Activated T-cell treated with anti-CD3 and anti-CD28 coated beads, Interleukin-2, amount 50 U/mL, for 72 hours (primary cell): ENCODE data around the gene SLC8A3. TPM values are rescaled to one million over a fixed set of nuclear protein-coding genes. Genes with fewer than 3 reads are reported as not detected.
"Not testable (repeated sequence)": the region's sequence is repeated elsewhere in the genome, so short reads cannot be mapped to it uniquely, and the experiment has no call there.

Experiments
- ATAC-seq, 2 donors: fragments of 150-1000 bp; cut with Tn5 transposase; replicated peaks in 1 of 2; 2 replicates each; pipeline ENCODE4 v1.10.0; 2021; ENCODE audit warnings: moderate library complexity in 2 of 2, mild to moderate bottlenecking in 1 of 2
- DNase-seq, 2 donors: peaks; one replicate each; pipeline ENCODE4 v3.0.0; 2021 to 2022; ENCODE audit warnings: mixed read lengths in 1 of 2
- H3K27ac Mint-ChIP-seq: one replicate; pipeline ENCODE4 v1.8.0; 2022; ENCODE audit warnings: mild to moderate bottlenecking, moderate library complexity, mixed read lengths
- H3K27me3 Mint-ChIP-seq: one replicate; pipeline ENCODE4 v1.8.0; 2022; ENCODE audit warnings: low read depth, mixed read lengths
- H3K36me3 Mint-ChIP-seq, 2 donors: one replicate each; pipeline ENCODE4 v1.8.0; 2022; ENCODE audit warnings: mixed read lengths in 2 of 2, mild to moderate bottlenecking in 1 of 2; ENCODE audit not compliant: insufficient read depth in 2 of 2
- H3K4me1 Mint-ChIP-seq: one replicate; pipeline ENCODE4 v1.8.0; 2022; ENCODE audit warnings: low read depth, mixed read lengths
- H3K4me3 Mint-ChIP-seq, 2 donors: one replicate each; pipeline ENCODE4 v1.8.0; 2022; ENCODE audit warnings: mild to moderate bottlenecking in 2 of 2, mixed read lengths in 2 of 2, moderate library complexity in 2 of 2
- H3K9me3 Mint-ChIP-seq, 2 donors: one replicate each; pipeline ENCODE4 v1.8.0; 2022; ENCODE audit warnings: mixed read lengths in 2 of 2
- total RNA-seq, 2 donors: library from RNA; stranded (reverse); gene quantifications; one replicate each; pipeline ENCODE4 v1.2.3, GENCODE V29; 2022

Gene SLC8A3, protein sequence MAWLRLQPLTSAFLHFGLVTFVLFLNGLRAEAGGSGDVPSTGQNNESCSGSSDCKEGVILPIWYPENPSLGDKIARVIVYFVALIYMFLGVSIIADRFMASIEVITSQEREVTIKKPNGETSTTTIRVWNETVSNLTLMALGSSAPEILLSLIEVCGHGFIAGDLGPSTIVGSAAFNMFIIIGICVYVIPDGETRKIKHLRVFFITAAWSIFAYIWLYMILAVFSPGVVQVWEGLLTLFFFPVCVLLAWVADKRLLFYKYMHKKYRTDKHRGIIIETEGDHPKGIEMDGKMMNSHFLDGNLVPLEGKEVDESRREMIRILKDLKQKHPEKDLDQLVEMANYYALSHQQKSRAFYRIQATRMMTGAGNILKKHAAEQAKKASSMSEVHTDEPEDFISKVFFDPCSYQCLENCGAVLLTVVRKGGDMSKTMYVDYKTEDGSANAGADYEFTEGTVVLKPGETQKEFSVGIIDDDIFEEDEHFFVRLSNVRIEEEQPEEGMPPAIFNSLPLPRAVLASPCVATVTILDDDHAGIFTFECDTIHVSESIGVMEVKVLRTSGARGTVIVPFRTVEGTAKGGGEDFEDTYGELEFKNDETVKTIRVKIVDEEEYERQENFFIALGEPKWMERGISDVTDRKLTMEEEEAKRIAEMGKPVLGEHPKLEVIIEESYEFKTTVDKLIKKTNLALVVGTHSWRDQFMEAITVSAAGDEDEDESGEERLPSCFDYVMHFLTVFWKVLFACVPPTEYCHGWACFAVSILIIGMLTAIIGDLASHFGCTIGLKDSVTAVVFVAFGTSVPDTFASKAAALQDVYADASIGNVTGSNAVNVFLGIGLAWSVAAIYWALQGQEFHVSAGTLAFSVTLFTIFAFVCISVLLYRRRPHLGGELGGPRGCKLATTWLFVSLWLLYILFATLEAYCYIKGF
- total RNA-seq: under 1 TPM; 0.55 to 0.93 TPM

GRCh38 chr14:70188659-70189455 lies at the start of gene SLC8A3:
Gene SLC8A3 (minus strand): TSS chr14:70188951. CDS start chr14:70168422, 20,529 bp downstream.
- peaks cover 20% of the 10 kb centered on the region for H3K4me1 Mint-ChIP-seq

DNA sequence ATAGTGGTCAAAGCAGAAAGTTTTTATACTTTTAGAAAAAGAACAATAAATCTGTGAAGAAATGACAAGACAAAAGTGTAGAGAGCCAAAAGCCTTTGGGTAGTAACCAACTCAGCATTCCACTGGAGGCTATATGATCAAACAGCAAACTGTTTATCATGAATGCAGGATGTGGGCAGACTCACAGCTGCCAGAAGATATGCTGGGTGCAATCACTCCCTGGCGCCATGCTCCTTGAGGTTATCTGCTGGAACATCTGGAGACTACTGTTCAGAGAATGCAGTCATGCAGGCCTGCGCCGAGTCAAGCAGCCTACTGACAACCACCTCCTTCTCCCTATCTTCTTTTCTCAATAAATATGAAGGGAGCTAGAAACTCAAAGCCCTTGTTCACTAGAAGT lies 49.0 kb upstream of the SLC8A3 start:
- Mint-ChIP-seq H3K27me3 (peaks cover 32% of the 10 kb centered on the region), H3K27ac (no peak overlapping the region), H3K36me3 (no peaks in the 10 kb centered on the region), H3K4me3 (no peak overlapping the region), H3K9me3 (peaks cover 3 to 4% of the 10 kb centered on the region in 2 donors), H3K4me1 (no peaks in the 10 kb centered on the region)
- DNase-seq (no peak), ATAC-seq (no peak)

More at GRCh38 chr14:70188659-70189455, at the start of gene SLC8A3:
- Mint-ChIP-seq H3K36me3 (peaks cover 1 to 2% of the 10 kb centered on the region in 2 donors), H3K4me3 (peak within 1 kb of the TSS; percentile 80 to 89), H3K27ac (no peak within 1 kb of the TSS), H3K9me3 (no peaks in the 10 kb centered on the region), H3K27me3 (peaks cover 72% of the 10 kb centered on the region)
- peak; percentile 50 to 56 for ATAC-seq
- DNase-seq: peak; percentile 36 to 37

DNA sequence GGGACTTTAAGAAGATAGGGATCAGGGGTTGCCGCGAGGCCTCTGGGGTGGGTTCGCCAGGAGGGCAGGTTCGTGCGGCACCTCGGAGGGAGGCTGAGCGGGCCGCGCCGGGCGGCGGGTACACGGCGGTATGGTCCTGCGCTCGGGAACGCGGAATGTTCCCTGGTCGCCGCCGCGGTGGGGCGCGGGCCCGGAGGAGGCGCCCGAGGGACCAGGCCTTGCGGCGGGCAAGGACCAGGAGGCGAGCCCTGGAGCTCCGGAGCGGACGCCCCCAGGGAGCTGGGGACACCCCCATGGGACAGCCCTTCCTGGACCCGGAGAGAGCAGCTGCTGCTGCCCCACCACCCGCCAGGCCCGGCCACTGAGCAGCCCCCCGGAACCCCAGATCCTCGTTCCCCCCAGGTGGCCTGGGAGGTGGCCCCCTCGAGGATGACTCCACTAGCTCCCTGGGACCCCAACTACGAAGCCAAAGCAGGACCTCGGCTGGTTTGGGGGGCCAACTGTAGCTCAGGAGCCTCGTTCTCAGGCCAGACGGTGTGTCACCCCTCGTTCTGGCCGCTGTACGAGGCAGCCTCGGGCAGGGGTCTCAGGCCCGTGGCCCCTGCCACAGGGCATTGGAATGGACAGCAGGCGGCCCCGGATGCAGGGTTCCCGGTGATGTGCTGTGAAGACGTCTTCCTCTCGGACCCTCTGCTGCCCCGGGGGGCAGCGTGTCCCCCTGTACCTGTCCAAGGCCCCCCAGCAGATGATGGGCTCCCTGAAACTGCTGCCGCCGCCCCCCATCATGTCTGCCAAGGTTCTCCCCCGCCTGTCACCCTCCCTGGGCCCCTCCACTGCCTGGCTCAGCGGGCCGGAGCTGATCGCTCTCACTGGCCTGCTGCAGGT lies 45.6 kb upstream of the SLC8A3 start:
- no peaks in the 10 kb centered on the region for H3K36me3 Mint-ChIP-seq
- ATAC-seq (no peak), DNase-seq (no peak)
- H3K27me3 Mint-ChIP-seq: peaks cover 39% of the 10 kb centered on the region
- no peak overlapping the region for H3K27ac Mint-ChIP-seq
- no peak overlapping the region for H3K4me3 Mint-ChIP-seq
- no peaks in the 10 kb centered on the region for H3K9me3 Mint-ChIP-seq
- H3K4me1 Mint-ChIP-seq: no peaks in the 10 kb centered on the region

DNA sequence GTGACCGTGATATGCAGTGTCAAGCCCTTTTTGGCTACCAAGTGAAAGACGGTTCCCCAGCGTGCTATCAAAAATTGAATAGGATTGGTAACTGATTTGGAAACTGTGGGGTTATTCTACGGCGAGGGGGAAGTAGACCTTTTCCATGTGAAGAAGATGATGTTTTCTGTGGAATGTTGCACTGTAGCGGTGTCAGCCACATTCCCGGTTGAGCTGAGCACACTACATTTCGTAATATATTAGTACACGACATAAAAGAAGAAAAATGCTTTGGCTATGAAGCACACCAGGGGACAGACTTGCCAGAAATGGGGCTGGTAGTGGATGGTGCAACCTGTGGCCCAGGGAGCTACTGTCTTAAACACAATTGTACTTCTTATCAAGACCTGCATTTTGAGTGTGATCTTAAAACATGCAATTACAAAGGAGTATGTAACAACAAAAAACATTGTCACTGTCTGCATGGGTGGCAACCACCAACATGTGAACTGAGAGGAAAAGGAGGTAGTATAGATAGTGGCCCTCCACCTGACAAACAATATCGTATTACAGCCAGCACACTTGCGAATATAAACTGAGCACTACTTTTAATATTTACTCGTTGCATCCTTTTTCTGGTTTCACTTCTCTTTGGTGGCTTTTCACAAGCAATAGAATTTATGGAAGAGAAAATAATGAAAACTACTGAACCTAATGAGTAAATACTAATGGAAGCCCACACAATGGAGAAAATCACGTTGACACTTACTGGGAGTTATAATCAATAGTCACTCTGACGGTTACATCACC lies 43.2 kb upstream of the SLC8A3 start:
- not testable (repeated sequence) for H3K27ac Mint-ChIP-seq, H3K4me1 Mint-ChIP-seq, H3K36me3 Mint-ChIP-seq, H3K9me3 Mint-ChIP-seq, DNase-seq, ATAC-seq, H3K4me3 Mint-ChIP-seq
- peaks cover 43% of the 10 kb centered on the region for H3K27me3 Mint-ChIP-seq

DNA sequence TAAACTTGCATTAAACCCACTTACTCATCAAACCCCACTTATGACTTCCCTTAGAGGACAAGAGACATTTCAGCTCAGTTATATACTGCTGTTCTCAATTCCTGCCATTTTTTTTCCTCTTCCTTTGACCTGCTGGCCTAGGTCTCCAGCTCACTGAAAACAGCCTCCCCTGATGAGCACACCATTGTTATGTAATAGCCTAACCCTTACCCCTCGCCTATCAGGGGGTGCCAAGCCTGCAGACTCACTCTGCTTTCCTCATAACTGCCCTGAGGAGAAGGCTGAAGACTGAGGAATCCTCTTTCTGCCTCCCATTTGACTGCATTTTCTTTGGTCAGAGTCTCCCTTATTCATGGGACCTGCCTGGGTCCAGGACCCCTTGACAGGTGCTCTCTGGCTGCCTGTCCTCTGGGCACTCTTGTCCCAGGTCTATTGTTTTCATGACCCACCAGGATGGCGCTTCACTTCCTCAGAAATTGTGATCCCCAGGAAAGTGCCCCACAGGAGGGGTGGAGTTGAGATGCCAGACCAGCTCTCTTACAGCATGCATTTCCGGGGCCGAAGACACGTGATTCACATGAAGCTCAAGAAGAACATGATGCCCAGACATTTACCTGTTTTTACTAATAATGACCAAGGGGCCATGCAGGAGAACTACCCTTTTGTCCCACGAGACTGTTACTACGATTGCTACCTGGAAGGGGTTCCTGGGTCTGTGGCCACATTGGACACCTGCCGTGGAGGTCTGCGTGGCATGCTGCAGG lies 41.3 kb upstream of the SLC8A3 start:
- H3K36me3 Mint-ChIP-seq, H3K4me3 Mint-ChIP-seq, H3K9me3 Mint-ChIP-seq: not testable (repeated sequence)

GRCh38 chr14:70213721-70214282 lies 25.1 kb upstream of the SLC8A3 start:
- Mint-ChIP-seq H3K4me1 (no peaks in the 10 kb centered on the region), H3K36me3 (no peaks in the 10 kb centered on the region), H3K27ac (no peak overlapping the region), H3K27me3 (peaks cover 7% of the 10 kb centered on the region), H3K9me3 (no peaks in the 10 kb centered on the region), H3K4me3 (no peak overlapping the region)
- no peak for ATAC-seq
- no peak for DNase-seq

More for the DNA sequence above, 41.3 kb upstream of the SLC8A3 start:
- not testable (repeated sequence) for H3K4me1 Mint-ChIP-seq, DNase-seq, H3K27ac Mint-ChIP-seq, ATAC-seq
- H3K27me3 Mint-ChIP-seq: peaks cover 40% of the 10 kb centered on the region

GRCh38 chr14:70212752-70213151 lies 24.0 kb upstream of the SLC8A3 start:
- Mint-ChIP-seq H3K27me3 (peaks cover 9% of the 10 kb centered on the region), H3K36me3 (no peaks in the 10 kb centered on the region), H3K4me1 (peaks cover 6% of the 10 kb centered on the region), H3K9me3 (no peaks in the 10 kb centered on the region), H3K27ac (no peak overlapping the region), H3K4me3 (no peak overlapping the region)
- ATAC-seq (no peak), DNase-seq (no peak)

GRCh38 chr14:70208380-70208779 lies 19.6 kb upstream of the SLC8A3 start:
- peaks cover 6% of the 10 kb centered on the region for H3K4me1 Mint-ChIP-seq
- DNase-seq (no peak), ATAC-seq (peak in 1 of 2 donors; percentile 53)
- H3K9me3 Mint-ChIP-seq: no peaks in the 10 kb centered on the region
- no peaks in the 10 kb centered on the region for H3K36me3 Mint-ChIP-seq
- no peak overlapping the region for H3K4me3 Mint-ChIP-seq
- H3K27ac Mint-ChIP-seq: no peak overlapping the region
- peaks cover 43% of the 10 kb centered on the region for H3K27me3 Mint-ChIP-seq

DNA sequence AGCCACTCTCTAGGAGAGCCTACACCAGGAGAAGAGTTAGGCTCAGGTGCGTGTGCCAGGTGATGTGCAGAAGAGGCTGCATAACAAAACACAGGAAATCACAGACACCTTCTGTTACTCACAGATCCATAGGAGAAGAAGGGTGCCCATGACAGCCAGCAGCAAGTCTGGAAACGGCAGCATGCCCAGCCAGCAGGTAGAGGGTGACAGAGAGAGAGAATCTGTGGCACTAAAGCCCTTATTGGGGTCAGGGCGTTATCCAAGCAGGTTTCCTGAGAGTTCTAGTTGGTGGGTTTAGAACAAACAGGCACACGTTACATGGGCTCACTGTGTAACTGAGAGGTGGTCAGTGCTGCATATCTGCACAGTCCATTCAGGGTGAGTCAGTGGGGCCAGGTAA lies 14.9 kb upstream of the SLC8A3 start:
- no peaks in the 10 kb centered on the region for H3K9me3 Mint-ChIP-seq
- no peak overlapping the region for H3K4me3 Mint-ChIP-seq
- peaks cover 58% of the 10 kb centered on the region for H3K27me3 Mint-ChIP-seq
- H3K36me3 Mint-ChIP-seq: no peaks in the 10 kb centered on the region
- H3K27ac Mint-ChIP-seq: no peak overlapping the region
- DNase-seq (no peak), ATAC-seq (no peak)
- H3K4me1 Mint-ChIP-seq: peaks cover 6% of the 10 kb centered on the region

DNA sequence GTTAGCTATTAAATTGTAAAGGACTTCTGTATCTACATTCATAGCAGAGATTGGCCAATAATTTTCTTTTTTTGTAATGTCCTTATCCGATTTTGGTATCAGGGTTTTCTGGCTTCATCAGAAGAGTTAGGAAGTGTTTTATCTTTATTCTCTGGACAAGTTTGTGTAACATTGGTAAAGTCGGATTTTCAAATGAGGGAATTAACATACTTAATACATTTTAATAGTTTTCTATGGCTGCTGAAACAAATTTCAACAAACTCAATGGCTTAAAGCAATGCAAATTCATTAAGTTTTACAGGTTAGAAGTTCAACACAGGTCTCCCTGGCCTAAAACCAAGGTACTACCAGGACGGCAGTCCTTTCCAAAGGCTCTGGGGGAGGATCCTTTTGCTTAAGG lies 13.2 kb upstream of the SLC8A3 start:
- H3K36me3 Mint-ChIP-seq: no peaks in the 10 kb centered on the region
- no peaks in the 10 kb centered on the region for H3K4me1 Mint-ChIP-seq
- ATAC-seq: no peak
- peaks cover 53% of the 10 kb centered on the region for H3K27me3 Mint-ChIP-seq
- H3K9me3 Mint-ChIP-seq: no peaks in the 10 kb centered on the region
- no peak overlapping the region for H3K27ac Mint-ChIP-seq
- DNase-seq: no peak
- H3K4me3 Mint-ChIP-seq: no peak overlapping the region

GRCh38 chr14:70193396-70193795 lies 4.6 kb upstream of the SLC8A3 start:
- ATAC-seq: no peak
- Mint-ChIP-seq H3K27ac (no peak overlapping the region), H3K4me1 (peaks cover 8% of the 10 kb centered on the region), H3K9me3 (peaks cover 0 to 4% of the 10 kb centered on the region in 2 donors), H3K36me3 (no peaks in the 10 kb centered on the region), H3K4me3 (no peak overlapping the region), H3K27me3 (peaks cover 73% of the 10 kb centered on the region)
- no peak for DNase-seq
